HL-60 (cell line): ENCODE data around the gene JARID2.

ENCODE experiments used
- DNase-seq, 2 experiments: peaks; one replicate each; pipeline ENCODE4 v3.0.0-alpha.2; 2010 to 2020; ENCODE audit warnings: low read depth in 1 of 2, low spot score in 1 of 2
- H3K27ac ChIP-seq: fragments of 250-450 bp; sonication (Bioruptor Pico); replicated peaks from 2 replicates; pipeline ENCODE4 v1.5.1; 2020; ENCODE audit warnings: mild to moderate bottlenecking, moderate library complexity
- H3K27me3 ChIP-seq: fragments of 250-450 bp; sonication (Bioruptor Pico); 2 replicates; pipeline ENCODE4 v1.5.1; 2021; ENCODE audit warnings: mild to moderate bottlenecking, moderate library complexity; ENCODE audit not compliant: insufficient read depth, poor library complexity, severe bottlenecking
- H3K4me3 ChIP-seq: replicated peaks from 2 replicates; pipeline ENCODE4 v1.5.1; 2011; ENCODE audit warnings: mild to moderate bottlenecking, control low read depth, low read length; ENCODE audit not compliant: insufficient read depth
- CTCF ChIP-seq: IDR thresholded peaks from one replicate; pipeline ENCODE4 v1.5.1; 2011; ENCODE audit warnings: low read length, control low read depth, inconsistent platforms; ENCODE audit not compliant: insufficient read depth
- GABPA ChIP-seq: IDR thresholded peaks from 2 replicates; pipeline ENCODE4 v1.6.1; 2012; ENCODE audit warnings: low read depth
- POLR2AphosphoS5 ChIP-seq: IDR thresholded peaks from 2 replicates; pipeline ENCODE4 v1.6.1; 2012; ENCODE audit warnings: low read depth
- REST ChIP-seq: IDR thresholded peaks from 2 replicates; pipeline ENCODE4 v1.6.1; 2012; ENCODE audit warnings: low read depth; ENCODE audit not compliant: insufficient replicate concordance
- SPI1 ChIP-seq: IDR thresholded peaks from 2 replicates; pipeline ENCODE4 v1.6.1; 2012; ENCODE audit warnings: low read depth, mild to moderate bottlenecking, borderline replicate concordance

The JARID2 gene

GRCh38 chr6:15551262-15551661 lies 305.4 kb downstream of the JARID2 start:
- no peak overlapping the region for H3K27ac ChIP-seq
- no peak for DNase-seq
- no peaks in the 10 kb centered on the region for H3K27me3 ChIP-seq
- TF ChIP-seq CTCF = no peak
- TF ChIP-seq SPI1 = no peak
- no peak for TF ChIP-seq REST
- no peak for TF ChIP-seq GABPA
- no peak for TF ChIP-seq POLR2AphosphoS5
- no peak overlapping the region for H3K4me3 ChIP-seq

- no peak for TF ChIP-seq POLR2AphosphoS5
- TF ChIP-seq CTCF = no peak
- no peak for TF ChIP-seq GABPA
- no peak for TF ChIP-seq REST
- TF ChIP-seq SPI1 = no peak
- Histone ChIP-seq H3K27me3 (no peaks in the 10 kb centered on the region), H3K4me3 (no peak overlapping the region), H3K27ac (no peak overlapping the region)
- no peak for DNase-seq
These were observed 305.9 kb downstream of the JARID2 start for GRCh38 chr6:15551798-15552197.

GRCh38 chr6:15553031-15553430 lies 307.2 kb downstream of the JARID2 start:
- no peak for DNase-seq
- H3K4me3 ChIP-seq = no peak overlapping the region
- H3K27me3 ChIP-seq = no peaks in the 10 kb centered on the region
- no peak overlapping the region for H3K27ac ChIP-seq
- no peak for TF ChIP-seq REST
- no peak for TF ChIP-seq POLR2AphosphoS5
- TF ChIP-seq GABPA = no peak
- TF ChIP-seq CTCF = no peak
- no peak for TF ChIP-seq SPI1
